ENCODE measurements around the gene TOR1AIP2.

DNA sequence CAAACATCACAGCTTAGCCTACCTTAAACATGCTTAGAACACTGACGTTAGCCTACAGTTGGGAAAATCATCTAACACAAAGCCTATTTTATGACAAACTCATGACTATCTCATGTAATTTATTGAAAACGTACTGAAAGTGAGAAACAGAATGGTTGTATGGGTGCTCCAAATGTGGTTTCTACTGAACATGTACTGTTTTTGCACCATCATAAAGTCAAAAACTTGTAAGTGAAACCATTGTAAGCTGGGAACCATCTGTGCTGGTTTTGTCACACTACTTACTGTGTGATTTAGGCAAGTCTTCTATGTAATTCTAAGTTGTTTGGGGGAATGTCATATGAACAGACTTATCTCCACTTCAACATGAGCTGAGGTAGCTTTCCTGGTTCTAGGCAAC lies 55.5 kb downstream of the TOR1AIP2 start:
- TF ChIP-seq EZH2 (IDR thresholded peaks at IDR 0.05) (no peak), POLR2AphosphoS5 (IDR thresholded peaks at IDR 0.05; ENCODE audit: borderline replicate concordance, low read depth, low read length) (no peak), FOXP2 (optimal IDR thresholded peaks at IDR 0.05; ENCODE audit: control extremely low read depth, extremely low read length, insufficient read depth) (no peak)
